GM10847 (cell line): Measurements from ENCODE around the gene RAB17.

Experiments used
- POLR2A ChIP-seq: IDR thresholded peaks from 2 replicates; pipeline ENCODE4 v1.6.1; 2011; ENCODE audit not compliant: insufficient read length; ENCODE audit errors: extremely low read depth

The RAB17 gene

GRCh38 chr2:237549643-237550415 lies 40.7 kb downstream of the RAB17 start:
- no peak for TF ChIP-seq POLR2A

DNA sequence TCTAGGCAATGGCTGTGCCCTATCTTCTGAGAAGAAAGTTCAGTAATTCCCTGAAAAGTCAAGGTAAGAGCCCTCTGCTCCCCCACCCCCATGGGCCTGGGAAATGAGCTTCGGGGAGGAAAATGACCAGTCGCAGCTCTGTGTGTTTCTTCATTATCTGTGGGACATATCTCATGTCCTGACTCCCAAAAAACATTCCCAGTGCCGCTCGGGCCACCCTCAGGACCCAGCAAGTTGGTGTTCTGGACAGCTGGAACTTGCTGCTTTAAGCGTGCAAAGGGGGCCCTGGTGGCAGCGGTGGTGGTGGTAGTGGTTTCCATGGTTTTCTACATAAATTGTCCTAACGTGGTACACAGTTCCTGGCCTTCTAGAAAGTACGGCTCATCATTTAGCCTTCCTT lies 41.3 kb downstream of the RAB17 start:
- TF ChIP-seq POLR2A, result no peak

DNA sequence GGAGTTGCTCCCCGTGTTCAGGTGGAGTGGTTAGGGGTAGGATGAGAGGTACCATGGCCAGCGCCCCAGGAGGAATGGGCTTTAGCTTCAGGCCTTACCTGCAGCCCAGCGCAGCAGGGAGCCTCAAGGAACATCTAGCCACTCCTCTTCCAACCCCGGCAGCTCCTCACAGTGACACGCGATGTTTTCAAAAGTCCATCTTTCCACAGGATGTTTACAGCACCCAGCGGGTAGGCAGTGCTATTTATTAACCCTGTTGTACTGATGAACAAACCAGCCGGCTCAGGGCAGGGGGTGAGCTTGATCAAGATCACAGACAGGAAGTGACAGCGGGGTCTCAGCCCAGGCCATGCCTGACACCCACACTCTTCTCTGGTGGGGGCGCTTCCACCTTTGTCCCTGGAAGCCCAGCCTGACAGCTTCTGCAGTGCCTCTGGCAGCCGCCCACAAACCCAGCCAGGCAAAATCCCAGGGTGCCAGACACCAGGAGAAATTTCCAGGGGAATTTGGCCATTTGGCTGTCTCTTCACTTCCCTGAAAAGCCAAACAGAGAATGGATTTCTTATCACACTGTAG lies 42.6 kb downstream of the RAB17 start:
- no peak for TF ChIP-seq POLR2A

- TF ChIP-seq POLR2A, result no peak
Observed at GRCh38 chr2:237546876-237547395, 43.6 kb downstream of the RAB17 start.

DNA sequence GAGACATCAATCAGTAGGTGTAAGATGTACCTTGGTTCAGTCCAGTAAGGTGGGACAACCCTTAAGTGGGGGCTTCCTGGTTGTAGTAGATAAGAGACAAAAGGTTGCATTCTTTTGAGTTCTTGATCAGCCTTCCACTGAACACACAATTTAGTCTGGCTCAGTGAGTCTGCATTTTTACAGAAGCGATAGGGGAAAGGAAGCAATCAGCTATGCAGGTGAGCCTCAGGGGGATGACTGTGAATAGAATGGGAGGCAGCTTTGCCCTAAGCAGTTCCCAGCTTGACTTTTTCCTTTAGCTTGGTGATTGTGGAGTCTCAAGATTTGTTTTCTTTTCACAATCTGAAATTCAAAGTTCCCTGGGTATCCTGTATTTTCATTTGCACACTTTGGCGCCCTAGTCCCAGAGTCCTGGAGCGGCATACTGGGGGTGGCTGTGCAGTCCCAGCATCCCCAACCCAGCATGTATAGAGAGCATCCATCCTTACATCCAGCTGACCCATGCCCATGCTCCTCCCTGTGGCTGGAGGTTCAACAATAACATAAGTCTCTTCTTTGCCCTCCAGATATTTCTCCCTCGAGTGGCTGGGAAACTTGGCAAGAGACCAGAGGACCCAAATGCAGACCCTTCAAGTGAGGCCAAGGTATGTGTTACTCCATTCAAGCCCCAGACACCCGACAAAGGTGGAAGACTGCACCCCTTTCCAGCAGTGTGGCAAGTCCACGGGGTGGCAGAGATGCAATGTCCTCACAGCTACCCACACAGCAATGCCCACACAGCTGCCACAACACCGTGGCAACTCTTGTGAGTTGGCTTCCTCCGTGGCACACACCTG lies 44.3 kb downstream of the RAB17 start:
- no peak for TF ChIP-seq POLR2A

GRCh38 chr2:237542001-237542704 lies 48.4 kb downstream of the RAB17 start:
- TF ChIP-seq POLR2A, result no peak

GRCh38 chr2:237541243-237541642 lies 49.3 kb downstream of the RAB17 start:
- no peak for TF ChIP-seq POLR2A

- TF ChIP-seq POLR2A, result no peak
Observed at GRCh38 chr2:237540823-237541222, 49.7 kb downstream of the RAB17 start.

- TF ChIP-seq POLR2A, result no peak
Observed at GRCh38 chr2:237540223-237540775, 50.2 kb downstream of the RAB17 start.

GRCh38 chr2:237539681-237540080 lies 50.9 kb downstream of the RAB17 start:
- no peak for TF ChIP-seq POLR2A

DNA sequence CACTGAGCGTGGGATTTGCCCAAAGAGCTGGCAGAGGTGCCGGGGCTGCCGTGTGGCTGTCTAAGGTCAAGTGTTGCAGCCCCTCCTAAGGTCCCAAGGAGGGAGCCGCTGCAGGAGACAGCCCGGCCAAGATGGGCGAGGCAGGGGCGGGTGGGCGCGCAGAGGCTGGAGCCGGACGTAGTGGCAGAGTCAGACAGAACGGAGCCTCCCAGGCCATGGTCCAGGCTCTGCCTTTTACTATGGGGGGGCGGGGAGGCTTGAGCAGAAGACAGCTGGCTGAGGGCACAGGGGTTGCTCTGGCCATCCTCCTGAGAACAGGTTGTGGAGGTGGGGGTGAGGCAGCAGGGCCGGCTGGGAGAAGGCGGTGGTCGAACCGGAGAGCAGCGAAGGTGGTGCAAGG lies 51.6 kb downstream of the RAB17 start:
- TF ChIP-seq POLR2A, result no peak

DNA sequence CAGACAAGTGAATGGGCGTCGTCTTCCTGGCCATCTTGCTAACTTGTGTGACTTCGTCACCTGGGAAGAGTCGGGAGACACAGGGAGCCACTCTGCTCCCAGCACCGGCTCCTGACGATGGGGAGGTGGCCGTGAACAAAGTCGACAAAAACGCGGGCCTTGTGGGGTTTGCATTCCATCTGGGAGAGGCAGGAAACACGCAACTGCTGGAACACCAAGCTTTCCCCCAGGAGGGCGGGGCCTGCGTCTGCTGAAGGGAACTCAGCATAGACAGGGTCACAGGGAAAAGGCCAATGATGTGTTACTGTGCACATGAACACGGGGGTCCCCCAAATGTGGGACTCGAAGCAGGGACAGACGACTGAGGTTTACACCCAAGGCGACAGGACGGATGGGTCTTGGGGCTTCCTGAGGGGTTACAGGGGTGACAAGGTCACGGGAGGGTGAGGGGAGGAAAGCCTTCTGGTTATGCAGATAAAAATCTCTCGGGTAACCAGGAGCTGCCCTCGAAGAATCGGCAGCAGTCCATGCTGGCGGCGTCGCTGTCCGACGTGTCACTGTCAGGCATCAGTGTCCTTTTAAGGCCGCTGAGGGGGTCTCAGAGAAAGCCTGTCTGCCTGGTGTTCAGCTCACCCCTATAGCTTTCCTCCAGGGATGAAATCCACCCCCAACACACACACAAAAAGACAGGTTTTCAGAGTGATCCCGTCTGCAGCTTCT lies 52.4 kb downstream of the RAB17 start:
- no peak for TF ChIP-seq POLR2A

- no peak for TF ChIP-seq POLR2A
Observed at GRCh38 chr2:237536617-237537016, 53.9 kb downstream of the RAB17 start.

- no peak for TF ChIP-seq POLR2A
Observed at GRCh38 chr2:237536083-237536415, 54.5 kb downstream of the RAB17 start.
